Retinal pigment epithelial cell (primary cell): Measurements from ENCODE around the gene OVCH2.

ENCODE experiments used
- DNase-seq: peaks from one replicate; pipeline ENCODE4 v3.0.0-alpha.2; 2010; ENCODE audit warnings: low read depth
- H3K4me3 ChIP-seq: 2 replicates; pipeline ENCODE4 v1.5.1; 2011; ENCODE audit warnings: mild to moderate bottlenecking, low read length, control low read depth, moderate library complexity
- TF ChIP-seq, protein P1 (sequence below): conservative IDR thresholded peaks from 2 replicates; pipeline ENCODE4 v1.5.1; 2011; ENCODE audit warnings: low read depth, low read length, control low read depth, inconsistent platforms

Gene OVCH2

DNA sequence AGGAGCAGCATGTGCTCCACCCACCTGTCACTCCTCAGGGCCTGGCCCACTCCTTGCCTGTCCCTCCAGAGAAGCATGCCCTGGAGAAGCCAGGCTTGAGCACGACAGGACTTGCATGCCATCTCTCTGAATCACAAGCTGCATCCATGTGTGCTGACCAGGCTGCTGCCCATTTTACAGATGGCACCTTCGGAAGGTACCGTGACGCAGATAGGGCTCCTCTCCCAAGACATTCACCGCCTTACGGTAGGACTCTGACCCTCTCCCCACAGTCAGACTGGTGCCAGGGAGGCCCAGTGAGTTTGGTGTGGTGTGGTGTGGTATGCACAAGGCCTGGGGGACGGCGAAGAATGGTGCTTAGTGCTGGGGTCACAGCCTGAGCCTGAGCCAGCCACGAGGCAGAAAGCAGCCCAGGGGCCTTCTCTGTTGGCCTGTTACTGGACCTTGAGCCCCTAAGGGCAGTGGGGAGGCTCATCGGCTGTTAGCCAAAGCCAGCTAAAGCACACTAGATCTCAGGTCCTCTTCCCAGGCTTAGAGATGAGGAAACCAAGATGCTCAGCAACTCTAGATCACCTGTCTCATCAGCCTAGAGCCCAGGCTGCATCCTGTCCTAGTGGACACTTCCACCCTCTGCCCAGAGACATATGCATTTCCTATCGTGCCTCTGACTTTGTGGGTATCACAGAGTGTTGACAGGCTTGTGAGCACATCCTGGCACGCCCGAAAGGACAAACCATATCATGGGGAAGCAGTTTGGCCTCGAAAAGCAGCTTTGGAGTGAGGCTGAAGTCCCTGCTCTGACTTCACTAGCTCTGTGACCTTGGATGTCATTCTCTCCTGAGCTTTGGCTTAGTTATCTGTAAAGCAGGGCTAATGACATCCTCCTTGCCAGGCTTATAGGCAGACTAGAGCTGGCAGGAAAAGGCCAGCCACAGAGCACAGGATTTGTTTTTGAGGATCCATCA is 50.7 kb downstream of the OVCH2 start:
- DNase-seq: no peak
- TF ChIP-seq, protein P1, sequence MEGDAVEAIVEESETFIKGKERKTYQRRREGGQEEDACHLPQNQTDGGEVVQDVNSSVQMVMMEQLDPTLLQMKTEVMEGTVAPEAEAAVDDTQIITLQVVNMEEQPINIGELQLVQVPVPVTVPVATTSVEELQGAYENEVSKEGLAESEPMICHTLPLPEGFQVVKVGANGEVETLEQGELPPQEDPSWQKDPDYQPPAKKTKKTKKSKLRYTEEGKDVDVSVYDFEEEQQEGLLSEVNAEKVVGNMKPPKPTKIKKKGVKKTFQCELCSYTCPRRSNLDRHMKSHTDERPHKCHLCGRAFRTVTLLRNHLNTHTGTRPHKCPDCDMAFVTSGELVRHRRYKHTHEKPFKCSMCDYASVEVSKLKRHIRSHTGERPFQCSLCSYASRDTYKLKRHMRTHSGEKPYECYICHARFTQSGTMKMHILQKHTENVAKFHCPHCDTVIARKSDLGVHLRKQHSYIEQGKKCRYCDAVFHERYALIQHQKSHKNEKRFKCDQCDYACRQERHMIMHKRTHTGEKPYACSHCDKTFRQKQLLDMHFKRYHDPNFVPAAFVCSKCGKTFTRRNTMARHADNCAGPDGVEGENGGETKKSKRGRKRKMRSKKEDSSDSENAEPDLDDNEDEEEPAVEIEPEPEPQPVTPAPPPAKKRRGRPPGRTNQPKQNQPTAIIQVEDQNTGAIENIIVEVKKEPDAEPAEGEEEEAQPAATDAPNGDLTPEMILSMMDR: no peak
- H3K4me3 ChIP-seq: no peak overlapping the region

DNA sequence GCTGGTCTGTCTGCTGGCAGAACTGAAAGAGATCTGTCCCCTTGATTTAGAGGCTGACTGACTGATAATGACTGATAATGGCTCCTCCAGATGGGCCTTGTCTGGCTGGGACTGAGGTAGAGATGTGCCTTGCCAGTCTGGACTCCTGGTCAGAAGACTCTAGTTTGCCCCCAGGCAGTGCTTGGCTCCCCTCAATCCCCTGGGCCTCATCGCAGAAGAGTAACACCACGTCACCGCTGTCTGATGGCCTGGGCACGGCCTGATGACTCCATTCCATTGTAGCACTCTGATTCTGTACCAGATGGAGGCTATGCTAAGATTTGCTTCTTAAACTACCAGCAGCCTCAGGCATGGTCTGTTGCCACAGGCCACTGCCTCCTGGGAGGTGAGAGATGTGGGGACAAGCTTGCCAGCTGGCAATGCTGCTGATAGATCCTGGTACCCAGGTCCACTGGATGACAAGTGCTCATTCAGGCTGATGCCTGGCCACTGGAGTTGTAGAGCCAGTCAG is 52.0 kb downstream of the OVCH2 start:
- no peak overlapping the region for H3K4me3 ChIP-seq
- TF ChIP-seq, protein P1: no peak
- no peak for DNase-seq

DNA sequence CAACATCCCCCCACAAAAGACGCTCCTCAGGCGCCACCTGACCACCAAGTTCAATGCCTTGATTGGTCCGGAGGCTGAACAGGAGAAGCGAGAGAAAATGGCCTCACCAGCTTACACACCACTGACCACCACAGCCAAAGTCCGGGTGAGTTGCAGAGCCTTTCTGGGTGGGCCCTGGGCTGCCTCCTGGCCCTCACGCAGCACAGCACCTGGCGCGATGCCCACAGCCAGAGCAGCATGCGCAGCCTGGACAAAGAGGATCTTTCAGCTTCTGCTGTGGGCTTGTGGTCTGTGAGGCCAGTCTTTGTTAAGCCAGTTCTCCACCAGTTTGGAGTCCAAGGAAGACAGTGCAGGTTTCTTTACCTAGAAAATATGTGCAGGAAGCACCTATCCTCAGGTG is 54.6 kb downstream of the OVCH2 start:
- no peak overlapping the region for H3K4me3 ChIP-seq
- DNase-seq: no peak
- TF ChIP-seq, protein P1: no peak

GRCh38 chr11:7651140-7651551 is 55.1 kb downstream of the OVCH2 start:
- H3K4me3 ChIP-seq: no peak overlapping the region
- DNase-seq: no peak
- TF ChIP-seq, protein P1: no peak

DNA sequence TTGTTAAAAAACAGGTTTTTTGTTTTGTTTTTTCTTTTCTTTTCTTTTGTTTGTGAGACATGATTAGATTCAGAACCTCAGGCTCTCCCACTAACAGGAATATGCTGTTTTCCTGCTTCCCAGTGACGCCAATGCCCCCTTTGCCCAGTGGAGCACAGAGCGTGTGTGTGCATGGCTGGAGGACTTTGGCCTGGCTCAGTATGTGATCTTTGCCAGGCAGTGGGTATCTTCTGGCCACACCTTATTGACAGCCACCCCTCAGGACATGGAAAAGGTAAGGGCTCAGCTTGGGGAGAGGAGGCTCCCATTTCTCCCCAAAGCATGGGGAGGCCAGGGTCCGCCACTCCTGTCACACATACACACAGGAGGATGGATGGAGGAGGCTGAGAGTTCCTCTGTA is 58.0 kb downstream of the OVCH2 start:
- DNase-seq: no peak

GRCh38 chr11:7646866-7647265 is 59.4 kb downstream of the OVCH2 start:
- H3K4me3 ChIP-seq: no peak overlapping the region
- DNase-seq: no peak
- TF ChIP-seq, protein P1: no peak

More for the DNA sequence above, 58.0 kb downstream of the OVCH2 start:
- TF ChIP-seq, protein P1: no peak
- H3K4me3 ChIP-seq: no peak overlapping the region

GRCh38 chr11:7645206-7645605 is 61.1 kb downstream of the OVCH2 start:
- H3K4me3 ChIP-seq: no peak overlapping the region
- TF ChIP-seq, protein P1: no peak
- no peak for DNase-seq
